GM12878 (cell line): Measurements from ENCODE around the gene RARB. TPM values are rescaled to one million over a fixed set of nuclear protein-coding genes. Genes with fewer than 3 reads are reported as not detected.
A peak's percentile ranks its signal among the peaks of the same experiment; 100 is the strongest.

Experiments used
- ATAC-seq: fragments of 200-7000 bp; cut with Tn5 transposase; 3 replicates; pipeline ENCODE4 v1.9.1; 2020; ENCODE audit warnings: mild to moderate bottlenecking, moderate library complexity
- BruUV-seq: library from RNA; stranded (reverse); fragments of 400-500 nt; replicated peaks from 2 replicates; lab custom pipeline; 2021; lab: Mats Ljungman, UMichigan
- CTCF ChIA-PET: fragments of 300-600 bp; sonication (Branson Sonifier 250); formaldehyde crosslinking; extraction: SDS; loops from one replicate; lab custom pipeline; 2021; ENCODE audit warnings: inconsistent platforms; lab: Yijun Ruan, JAX
- POLR2A ChIA-PET: fragments of 350-600 bp; formaldehyde crosslinking; extraction: SDS; loops from one replicate; lab custom pipeline; 2021; ENCODE audit warnings: inconsistent platforms; lab: Charles Lee
- RAD21 ChIA-PET: fragments of 300-600 bp; sonication (Branson Sonifier 250); formaldehyde crosslinking; loops from one replicate; lab custom pipeline; 2023; ENCODE audit warnings: antibody characterized with exemption; ENCODE audit not compliant: unreplicated experiment; lab: Charles Lee
- SMC1A ChIA-PET: fragments of 300-600 bp; sonication (Branson Sonifier 250); formaldehyde crosslinking; loops from one replicate; lab custom pipeline; 2023; ENCODE audit not compliant: unreplicated experiment, uncharacterized antibody; lab: Charles Lee
- DNase-seq: peaks from one replicate; pipeline ENCODE4 v3.0.0-alpha.2; 2011; ENCODE audit warnings: low read depth, low spot score
- FAIRE-seq: peaks from 3 replicates; lab custom pipeline; 2011; peaks lifted over from hg19 to GRCh38; lab: Jason Lieb, UNC
- H2AFZ ChIP-seq: 2 replicates; pipeline ENCODE4 v1.6.0; 2011; ENCODE audit warnings: low read depth, low read length, control low read depth; ENCODE audit not compliant: control insufficient read depth
- H3K27ac ChIP-seq: 2 replicates; pipeline ENCODE4 v1.5.1; 2011; ENCODE audit warnings: control low read depth; ENCODE audit not compliant: control insufficient read depth, insufficient read depth
- H3K27me3 ChIP-seq, 2 experiments: replicated peaks in 1 of 2; 2 replicates each; pipeline versions ENCODE4 v1.6.0 to v1.6.1; 2011; ENCODE audit warnings: low read length in 1 of 2; ENCODE audit not compliant: control insufficient read depth in 2 of 2, insufficient read depth in 2 of 2
- H3K36me3 ChIP-seq, 2 experiments: 2 replicates each; pipeline ENCODE4 v1.5.1; 2011; ENCODE audit warnings: low read length in 1 of 2; ENCODE audit not compliant: control insufficient read depth in 2 of 2, insufficient read depth in 2 of 2
- H3K4me1 ChIP-seq: 2 replicates; pipeline ENCODE4 v1.6.1; 2011; ENCODE audit warnings: mild to moderate bottlenecking, low read length, moderate library complexity, mixed read lengths; ENCODE audit not compliant: control insufficient read depth, insufficient read depth
- H3K4me2 ChIP-seq: 2 replicates; pipeline ENCODE4 v1.6.0; 2011; ENCODE audit warnings: control low read depth; ENCODE audit not compliant: control insufficient read depth, insufficient read depth
- H3K4me3 ChIP-seq: fragments of 200-600 bp; sonication (generic); 2 replicates; pipeline ENCODE4 v1.5.1; 2016
- H3K79me2 ChIP-seq: 2 replicates; pipeline ENCODE4 v1.6.0; 2011; ENCODE audit warnings: low read length; ENCODE audit not compliant: control insufficient read depth, insufficient read depth
- H3K9ac ChIP-seq: 2 replicates; pipeline ENCODE4 v1.8.0; 2011; ENCODE audit warnings: low read length, control low read depth, mixed read lengths; ENCODE audit not compliant: control insufficient read depth, insufficient read depth
- H3K9me3 ChIP-seq: replicated peaks from 3 replicates; pipeline ENCODE4 v1.5.1; 2011; ENCODE audit warnings: mild to moderate bottlenecking, low read length; ENCODE audit not compliant: control insufficient read depth, insufficient read depth
- H4K20me1 ChIP-seq: 2 replicates; pipeline ENCODE4 v1.6.0; 2011; ENCODE audit not compliant: control insufficient read depth, insufficient read depth
- CHD1 ChIP-seq: IDR thresholded peaks from 2 replicates; pipeline ENCODE4 v1.6.1; 2012; ENCODE audit warnings: low read depth, low read length, improper control_type of control experiment
- DPF2 ChIP-seq: fragments of 450-650 bp; IDR thresholded peaks from 2 replicates; pipeline ENCODE4 v1.6.1; 2017; ENCODE audit warnings: mild to moderate bottlenecking
- PAX5 ChIP-seq: IDR thresholded peaks from 2 replicates; pipeline ENCODE4 v1.6.1; 2011; ENCODE audit warnings: low read depth, low read length, borderline replicate concordance
- PKNOX1 ChIP-seq: fragments of 450-650 bp; IDR thresholded peaks from 2 replicates; pipeline ENCODE4 v1.6.1; 2016; ENCODE audit warnings: mild to moderate bottlenecking
- RUNX3 ChIP-seq: IDR thresholded peaks from 2 replicates; pipeline ENCODE4 v1.6.1; 2012; ENCODE audit warnings: low read length, inconsistent platforms
- SPI1 ChIP-seq: IDR thresholded peaks from 2 replicates; pipeline ENCODE4 v1.6.1; 2011; ENCODE audit warnings: low read depth, mild to moderate bottlenecking, low read length, moderate library complexity, borderline replicate concordance; ENCODE audit not compliant: insufficient read depth
- YBX1 ChIP-seq: fragments of 450-650 bp; IDR thresholded peaks from 2 replicates; pipeline ENCODE4 v1.6.1; 2016; ENCODE audit warnings: antibody characterized with exemption
- ZNF274 ChIP-seq: IDR thresholded peaks from one replicate; pipeline ENCODE4 v1.8.0; 2011; ENCODE audit not compliant: insufficient read length, insufficient read depth
- ZSCAN29 ChIP-seq: fragments of 450-650 bp; IDR thresholded peaks from 2 replicates; pipeline ENCODE4 v1.6.1; 2017; ENCODE audit warnings: mild to moderate bottlenecking, moderate library complexity
- WGBS: methylation state at CpG from one replicate; pipeline ENCODE4 v1.1.6; 2016; ENCODE audit warnings: low lambda C conversion rate; ENCODE audit not compliant: insufficient replicate concordance, insufficient coverage; ENCODE audit errors: missing lambda C conversion rate; 5-methylcytosine and 5-hydroxymethylcytosine counted together
- in situ Hi-C: fragments of 300-500 bp; cut with MboI; formaldehyde crosslinking; loops from 9 replicates; pipeline ENCODE4 v1.14.3; 2018; ENCODE audit warnings: mixed read lengths
- intact Hi-C: fragments of 100-400 bp; cut with micrococcal nuclease; formaldehyde crosslinking; loops from one replicate; pipeline ENCODE4 v1.14.2; 2022; ENCODE audit not compliant: unreplicated experiment
- polyA plus RNA-seq, 11 experiments: library from polyadenylated mRNA; depleted of rRNA in 4 of 11; unstranded in 6 of 11; stranded (reverse) in 5 of 11; fragments of >200 nt; fragmentation: Nextera tagmentation in 4 of 11; fragmentation: Illumina TruSeq in 1 of 11; extraction: Ambion mirVana in 4 of 11; extraction: Trizol in 1 of 11; gene quantifications; 1 replicate in 1 of 11; 2 replicates in 10 of 11; pipeline versions ENCODE4 v1.2.1 to v1.2.3, GENCODE V29; 2011 to 2016; ENCODE audit warnings: inconsistent platforms in 2 of 11, missing spikeins in 2 of 11, low read depth in 1 of 11
- total RNA-seq, 4 experiments: library from RNA; depleted of rRNA in 3 of 4; stranded (reverse); fragments of >200 nt in 3 of 4; fragmentation: Illumina TruSeq in 1 of 4; extraction: Trizol in 1 of 4; gene quantifications; 2 replicates each; pipeline versions ENCODE4 v1.2.1 to v1.2.3, GENCODE V29; 2013 to 2021
- TF ChIP-seq, protein P1 (sequence below): IDR thresholded peaks from 2 replicates; pipeline ENCODE4 v1.6.1; 2012; ENCODE audit warnings: low read depth, low read length, improper control_type of control experiment

Gene RARB
- total and polyA plus RNA-seq, 10 of the 15 experiments (the other 5 are each of a cell fraction or from before 2014, with no cell fraction given): 0.05 to 0.06 TPM; not detected in 8

GRCh38 chr3:25460751-25461150 lies 32.7 kb downstream of the RARB start:
- intact Hi-C loops (no loop called here), in situ Hi-C loops (no loop called here)
- POLR2A ChIA-PET: no interaction called here
- H2AFZ ChIP-seq: peak overlapping the region; percentile 34; the same call in 1 of the 2 replicates
- H3K4me1 ChIP-seq: peaks cover 4% of the 10 kb centered on the region; the same call in 1 of the 2 replicates
- no peak overlapping the region for H3K27ac ChIP-seq
- no peaks in the 10 kb centered on the region for H3K9me3 ChIP-seq
- H3K79me2 ChIP-seq: no peaks in the 10 kb centered on the region
- BruUV-seq: no TSS peak
- SMC1A ChIA-PET: interaction anchor here (1.1 to 1.5 kb wide), 2 partner anchors 25 to 64 kb away, joined by 4 read pairs; no protein-coding TSS in a partner anchor
- no peaks in the 10 kb centered on the region for H3K36me3 ChIP-seq
- no peaks in the 10 kb centered on the region for H4K20me1 ChIP-seq
- peak; percentile 93 for ATAC-seq
- CTCF ChIA-PET: interaction anchor here (1.1 kb wide), 1 partner anchor 19 kb away, joined by 5 read pairs; no protein-coding TSS in a partner anchor
- WGBS: 27% methylated on average over 2 of the region's 2 CpGs
- H3K27me3 ChIP-seq: no peaks in the 10 kb centered on the region
- RAD21 ChIA-PET: no interaction called here
- no peak overlapping the region for H3K9ac ChIP-seq
- no peak for TF ChIP-seq CHD1
- TF ChIP-seq DPF2: no peak
- no peak for TF ChIP-seq YBX1
- no peak for TF ChIP-seq ZSCAN29
- TF ChIP-seq PAX5: no peak
- TF ChIP-seq ZNF274: no peak
- TF ChIP-seq, protein P1, sequence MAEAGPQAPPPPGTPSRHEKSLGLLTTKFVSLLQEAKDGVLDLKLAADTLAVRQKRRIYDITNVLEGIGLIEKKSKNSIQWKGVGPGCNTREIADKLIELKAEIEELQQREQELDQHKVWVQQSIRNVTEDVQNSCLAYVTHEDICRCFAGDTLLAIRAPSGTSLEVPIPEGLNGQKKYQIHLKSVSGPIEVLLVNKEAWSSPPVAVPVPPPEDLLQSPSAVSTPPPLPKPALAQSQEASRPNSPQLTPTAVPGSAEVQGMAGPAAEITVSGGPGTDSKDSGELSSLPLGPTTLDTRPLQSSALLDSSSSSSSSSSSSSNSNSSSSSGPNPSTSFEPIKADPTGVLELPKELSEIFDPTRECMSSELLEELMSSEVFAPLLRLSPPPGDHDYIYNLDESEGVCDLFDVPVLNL: no peak
- peak; percentile 53; the same call in 1 of the 2 replicates for TF ChIP-seq PKNOX1
- TF ChIP-seq RUNX3: peak; percentile 52
- peak; percentile 65 for TF ChIP-seq SPI1
- no peak overlapping the region for H3K4me3 ChIP-seq
- H3K4me2 ChIP-seq: peak overlapping the region; percentile 22; the same call in 1 of the 2 replicates
- peak; percentile 96 for FAIRE-seq
- DNase-seq: peak; percentile 37
